Prostate gland (tissue), 2 donors: Measurements from ENCODE around the gene ZNF431. TPM values are rescaled to one million over a fixed set of nuclear protein-coding genes. Genes with fewer than 3 reads are reported as not detected.
A peak's percentile ranks its signal among the peaks of the same experiment; 100 is the strongest.

Experiments used
- DNase-seq: peaks from one replicate; pipeline ENCODE4 v3.0.0-alpha.2; 2019; ENCODE audit warnings: low spot score
- H3K27ac ChIP-seq, 2 donors: fragments of 200-600 bp; sonication (generic); 2 replicates each; pipeline ENCODE4 v1.5.1; 2017 to 2019
- H3K27me3 ChIP-seq: fragments of 200-600 bp; sonication (generic); replicated peaks from 2 replicates; pipeline ENCODE4 v1.5.1; 2019; ENCODE audit not compliant: insufficient read depth
- H3K36me3 ChIP-seq, 2 donors: fragments of 200-600 bp; sonication (generic); 1 replicate in 1 of 2; 2 replicates in 1 of 2; pipeline versions ENCODE4 v1.5.1 to v1.8.1; 2017 to 2019
- H3K4me1 ChIP-seq: fragments of 200-600 bp; sonication (generic); replicated peaks from 2 replicates; pipeline ENCODE4 v1.5.1; 2019
- H3K4me3 ChIP-seq, 2 donors: fragments of 200-600 bp; sonication (generic); 2 replicates each; pipeline ENCODE4 v1.5.1; 2017 to 2019
- H3K9me3 ChIP-seq: fragments of 200-600 bp; sonication (generic); 2 replicates; pipeline ENCODE4 v1.5.1; 2017
- POLR2A ChIP-seq: fragments of 450-650 bp; IDR thresholded peaks from one replicate; pipeline ENCODE4 v1.6.1; 2016; ENCODE audit warnings: antibody characterized with exemption, mild to moderate bottlenecking
- POLR2AphosphoS5 ChIP-seq: sonication (generic); formaldehyde crosslinking; IDR thresholded peaks from one replicate; pipeline ENCODE4 v1.6.1; 2017; ENCODE audit warnings: antibody characterized with exemption
- WGBS: methylation state at CpG from one replicate; pipeline ENCODE4 v1.1.5; 2018; 5-methylcytosine and 5-hydroxymethylcytosine counted together
- intact Hi-C: fragments of 100-400 bp; cut with DNase I; formaldehyde crosslinking; loops from one replicate; pipeline ENCODE4 v1.14.2; 2022
- total RNA-seq, 2 donors: library from RNA; depleted of rRNA; stranded (reverse); fragments of >200 nt; gene quantifications; one replicate each; pipeline ENCODE4 v1.1.0, GENCODE V29; 2016
- TF ChIP-seq, protein P1 (sequence below), 4 experiments: fragments of 200-600 bp in 2 of 4; fragments of 450-650 bp in 2 of 4; sonication (generic) in 2 of 4; IDR thresholded peaks; 1 replicate in 3 of 4; 2 replicates in 1 of 4; pipeline ENCODE4 v1.5.1; 2016 to 2019; ENCODE audit warnings: antibody characterized with exemption in 4 of 4, mild to moderate bottlenecking in 2 of 4, moderate library complexity in 2 of 4

Gene ZNF431
- total RNA-seq = 10 to 100 TPM; 12.7 to 54.7 TPM

DNA sequence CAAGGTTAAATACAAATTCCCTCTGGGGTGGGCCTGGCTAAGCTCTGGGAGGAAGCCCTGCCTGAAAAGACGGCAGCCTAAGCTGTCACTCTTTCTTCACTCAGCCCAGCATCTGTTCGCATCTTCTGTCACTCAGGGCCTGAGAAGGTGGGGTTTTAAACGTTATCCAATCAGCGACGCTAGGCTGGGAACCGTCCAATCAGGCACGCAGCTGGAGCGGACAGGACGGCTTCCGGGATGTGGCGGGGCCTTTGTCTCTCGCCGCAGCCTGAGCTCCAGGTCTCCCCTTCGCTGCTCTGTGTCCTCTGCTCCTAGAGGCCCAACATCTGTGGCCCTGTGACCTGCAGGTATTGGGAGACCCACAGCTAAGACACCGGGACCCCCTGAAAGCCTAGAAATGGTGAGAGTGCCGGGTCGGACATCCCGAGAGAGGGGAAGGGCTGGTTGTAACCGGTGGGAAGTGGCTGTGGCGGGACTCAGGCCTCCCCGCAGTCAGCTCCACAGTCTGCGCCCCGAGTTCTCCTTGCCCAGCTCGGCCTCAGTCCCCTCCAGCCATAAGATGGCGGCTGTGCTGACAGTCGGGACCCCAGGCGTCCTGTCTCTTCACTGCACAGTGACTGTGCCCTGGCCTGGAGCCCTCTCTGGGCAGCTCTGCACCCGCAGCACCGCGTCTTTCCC lies at the start of gene ZNF431:
Gene ZNF431, plus strand, starts transcription at position 254 of the 678 bp plus-strand sequence. Its CDS starts 144 bp downstream, at position 398.
- WGBS = under 1% methylated on average over 30 of the region's 30 CpGs
- intact Hi-C loops = no loop called here

DNA sequence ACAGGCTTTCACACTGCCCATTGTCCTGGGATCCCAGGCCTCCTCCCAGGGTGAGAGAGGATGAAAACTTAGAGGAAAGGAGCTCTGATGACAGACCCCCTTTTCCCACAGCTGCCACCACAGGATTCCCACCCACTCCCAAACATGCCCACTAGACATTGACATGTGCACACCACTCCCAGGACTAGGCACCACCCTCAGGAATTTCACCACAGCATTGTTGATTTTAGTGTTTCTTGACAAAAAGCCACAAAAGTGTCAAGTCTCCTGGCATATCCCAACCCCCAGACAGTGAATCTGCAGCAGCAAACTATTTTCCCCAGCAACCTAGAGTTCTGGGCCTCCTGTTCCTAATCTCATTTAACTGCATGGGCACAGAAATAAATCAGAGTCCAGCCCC lies 49.7 kb upstream of the ZNF431 start:
- intact Hi-C loops = no loop called here
- TF ChIP-seq POLR2AphosphoS5 = no peak
- no peak for TF ChIP-seq POLR2A
- TF ChIP-seq, protein P1, sequence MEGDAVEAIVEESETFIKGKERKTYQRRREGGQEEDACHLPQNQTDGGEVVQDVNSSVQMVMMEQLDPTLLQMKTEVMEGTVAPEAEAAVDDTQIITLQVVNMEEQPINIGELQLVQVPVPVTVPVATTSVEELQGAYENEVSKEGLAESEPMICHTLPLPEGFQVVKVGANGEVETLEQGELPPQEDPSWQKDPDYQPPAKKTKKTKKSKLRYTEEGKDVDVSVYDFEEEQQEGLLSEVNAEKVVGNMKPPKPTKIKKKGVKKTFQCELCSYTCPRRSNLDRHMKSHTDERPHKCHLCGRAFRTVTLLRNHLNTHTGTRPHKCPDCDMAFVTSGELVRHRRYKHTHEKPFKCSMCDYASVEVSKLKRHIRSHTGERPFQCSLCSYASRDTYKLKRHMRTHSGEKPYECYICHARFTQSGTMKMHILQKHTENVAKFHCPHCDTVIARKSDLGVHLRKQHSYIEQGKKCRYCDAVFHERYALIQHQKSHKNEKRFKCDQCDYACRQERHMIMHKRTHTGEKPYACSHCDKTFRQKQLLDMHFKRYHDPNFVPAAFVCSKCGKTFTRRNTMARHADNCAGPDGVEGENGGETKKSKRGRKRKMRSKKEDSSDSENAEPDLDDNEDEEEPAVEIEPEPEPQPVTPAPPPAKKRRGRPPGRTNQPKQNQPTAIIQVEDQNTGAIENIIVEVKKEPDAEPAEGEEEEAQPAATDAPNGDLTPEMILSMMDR (IDR thresholded peaks at IDR 0.05) = no peak

More for the DNA sequence above, at the start of gene ZNF431:
- TF ChIP-seq, protein P1 (IDR thresholded peaks at IDR 0.05) = no peak
- TF ChIP-seq POLR2A = peak; percentile 82
- peak; percentile 86 for TF ChIP-seq POLR2AphosphoS5
- Histone ChIP-seq H3K4me1 (no peaks in the 10 kb centered on the region), H3K9me3 (no peaks in the 10 kb centered on the region), H3K27me3 (no peaks in the 10 kb centered on the region), H3K27ac (peak within 1 kb of the TSS; percentile 68 to 75), H3K36me3 (no peaks in the 10 kb centered on the region), H3K4me3 (peak within 1 kb of the TSS; percentile 55 to 63)
- peak; percentile 94 for DNase-seq

DNA sequence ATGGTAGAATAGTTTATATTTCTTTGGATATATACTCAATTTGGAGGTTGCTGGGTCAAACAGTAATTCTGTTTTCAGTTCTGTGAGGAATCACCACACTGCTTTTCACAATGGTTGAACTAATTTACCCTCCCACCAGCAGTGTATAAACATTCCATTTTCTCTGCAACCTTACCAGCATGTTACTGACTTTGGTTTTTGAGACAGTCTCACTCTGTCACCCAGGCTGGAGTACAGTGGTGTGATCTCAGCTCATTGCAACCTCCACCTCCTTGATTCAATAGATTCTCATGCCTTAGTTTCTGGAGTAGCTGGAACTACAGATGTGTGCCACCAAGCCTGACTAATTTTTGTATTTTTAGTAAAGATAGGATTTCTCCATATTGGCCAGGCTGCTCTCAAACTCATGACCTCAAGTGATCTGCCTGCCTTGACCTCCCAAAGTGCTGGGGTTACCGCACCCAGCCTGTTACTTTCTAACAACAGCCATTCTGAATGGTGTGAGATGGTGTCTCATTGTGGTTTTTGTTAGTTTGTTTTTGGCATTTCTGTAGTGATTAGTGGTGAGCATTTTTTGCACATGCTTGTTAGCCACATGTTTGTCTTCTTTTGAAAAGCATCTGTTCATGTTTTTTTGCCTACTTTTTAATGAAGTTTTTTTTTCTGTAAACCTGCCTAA lies 47.4 kb upstream of the ZNF431 start:
- H3K4me1 ChIP-seq = no peaks in the 10 kb centered on the region
- no peaks in the 10 kb centered on the region for H3K9me3 ChIP-seq
- 100% methylated on average over 1 of the region's 1 CpG for WGBS
- H3K4me3 ChIP-seq = no peak overlapping the region
- DNase-seq = no peak
- H3K36me3 ChIP-seq = no peaks in the 10 kb centered on the region
- no peak overlapping the region for H3K27ac ChIP-seq
- H3K27me3 ChIP-seq = no peaks in the 10 kb centered on the region
- intact Hi-C loops = no loop called here
- TF ChIP-seq, protein P1 (IDR thresholded peaks at IDR 0.05) = no peak
- TF ChIP-seq POLR2AphosphoS5 = no peak
- no peak for TF ChIP-seq POLR2A

More for the DNA sequence above, 49.7 kb upstream of the ZNF431 start:
- DNase-seq = no peak
- Histone ChIP-seq H3K27ac (no peak overlapping the region), H3K9me3 (no peaks in the 10 kb centered on the region), H3K27me3 (no peaks in the 10 kb centered on the region), H3K36me3 (no peaks in the 10 kb centered on the region), H3K4me1 (no peaks in the 10 kb centered on the region), H3K4me3 (no peak overlapping the region)

DNA sequence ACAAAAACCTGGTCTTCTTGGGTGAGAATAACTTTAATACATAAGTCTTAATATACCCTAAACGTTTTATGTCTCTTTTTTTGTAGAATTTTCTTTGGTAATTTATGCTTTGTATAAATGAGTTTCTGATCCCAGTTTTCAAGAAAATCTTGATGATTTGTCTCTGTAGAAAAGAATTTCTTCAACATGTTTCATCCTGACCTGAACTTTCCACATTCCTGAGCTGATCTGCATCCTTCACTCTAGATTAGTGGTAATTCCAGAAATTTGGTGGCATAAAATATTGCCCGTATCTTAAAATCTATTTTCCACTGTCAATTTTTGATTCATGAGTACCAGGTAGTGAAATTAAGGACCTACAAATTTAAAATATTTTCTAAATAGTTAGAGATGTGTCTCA lies 43.5 kb upstream of the ZNF431 start:
- no peak for DNase-seq
- Histone ChIP-seq H3K4me1 (no peaks in the 10 kb centered on the region), H3K27ac (no peak overlapping the region), H3K9me3 (no peaks in the 10 kb centered on the region), H3K4me3 (no peak overlapping the region), H3K36me3 (no peaks in the 10 kb centered on the region), H3K27me3 (no peaks in the 10 kb centered on the region)
- 66% methylated on average over 2 of the region's 2 CpGs for WGBS
- TF ChIP-seq POLR2AphosphoS5 = no peak
- no peak for TF ChIP-seq POLR2A
- TF ChIP-seq, protein P1 (IDR thresholded peaks at IDR 0.05) = no peak
- intact Hi-C loops = no loop called here
